Spleen (tissue), 7 donors: ENCODE measurements around the gene TMEM94.

Experiments used
- CTCF ChIP-seq, 11 experiments: fragments of 200-600 bp in 7 of 11; fragments of 450-650 bp in 4 of 11; sonication (generic) in 4 of 11; IDR thresholded peaks in 8 of 11; conservative IDR thresholded peaks in 3 of 11; 1 replicate in 7 of 11; 2 replicates in 4 of 11; pipeline versions ENCODE4 v1.4.0 to v1.8.0; 2016 to 2021; ENCODE audit warnings: antibody characterized with exemption in 11 of 11, inconsistent platforms in 4 of 11, mild to moderate bottlenecking in 1 of 11
- POLR2AphosphoS5 ChIP-seq, 3 donors: sonication (generic); formaldehyde crosslinking; IDR thresholded peaks; one replicate each; pipeline ENCODE4 v1.5.1; 2017; ENCODE audit warnings: antibody characterized with exemption in 3 of 3
- donor health status: DM: no; HTN: no; CAD: no; lungs with moderate emphysema.
- donor health status: DM: no; HTN: no; CAD: no.
- donor health status: DM: no; HTN: no; CAD: no.

DNA sequence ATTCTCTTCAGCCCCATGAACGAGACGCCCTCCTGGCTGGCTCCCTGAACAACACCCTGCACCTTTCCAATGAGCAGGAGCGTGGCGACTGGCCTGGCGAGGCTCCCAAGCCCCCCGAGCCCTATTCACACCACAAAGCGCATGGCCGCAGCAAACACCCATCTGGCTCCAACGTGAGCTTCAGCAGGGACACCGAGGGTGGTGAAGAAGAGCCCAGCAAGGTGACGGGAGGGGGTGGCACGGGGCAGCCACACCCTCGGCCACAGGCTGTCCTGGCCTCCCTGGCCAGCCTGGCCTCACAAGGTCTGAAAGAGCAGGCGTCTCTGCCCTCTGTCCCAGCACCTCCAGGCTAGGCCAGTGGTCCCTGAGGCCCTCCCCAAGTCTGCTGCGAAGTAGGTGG, 35.2 kb downstream of the TMEM94 start:
- TF ChIP-seq CTCF (IDR thresholded peaks at IDR 0.05 in 8 of 11, conservative IDR thresholded peaks at IDR 0.05 in 3 of 11) (no peak), POLR2AphosphoS5 (IDR thresholded peaks at IDR 0.05) (peak in 1 of 3 donors; percentile 11)
